H1 (cell line): Measurements from ENCODE around the gene ALDOA. TPM values are rescaled to one million over a fixed set of nuclear protein-coding genes. Genes with fewer than 3 reads are reported as not detected.

Experiments used
- ATF2 ChIP-seq: IDR thresholded peaks from 2 replicates; pipeline ENCODE4 v1.6.1; 2012; ENCODE audit warnings: low read length, inconsistent platforms
- CHD1 ChIP-seq: IDR thresholded peaks from 2 replicates; pipeline ENCODE4 v1.6.1; 2012; ENCODE audit warnings: low read depth, low read length, improper control_type of control experiment
- CHD7 ChIP-seq: fragments of 300-600 bp; sonication (generic); IDR thresholded peaks from 2 replicates; pipeline ENCODE4 v1.7.1; 2012; ENCODE audit warnings: low read length, moderate library complexity, mild to moderate bottlenecking, inconsistent platforms; ENCODE audit not compliant: insufficient replicate concordance
- FOSL1 ChIP-seq: IDR thresholded peaks from 2 replicates; pipeline ENCODE4 v1.6.1; 2011; ENCODE audit warnings: mild to moderate bottlenecking, low read depth, low read length, moderate library complexity; ENCODE audit not compliant: insufficient read depth
- RBBP5 ChIP-seq: IDR thresholded peaks from 2 replicates; pipeline ENCODE4 v1.7.1; 2012; ENCODE audit warnings: low read depth, mild to moderate bottlenecking, inconsistent platforms, low read length, moderate library complexity, borderline replicate concordance
- SIRT6 ChIP-seq: IDR thresholded peaks from one replicate; pipeline ENCODE4 v1.7.1; 2012; ENCODE audit warnings: low read length, inconsistent platforms
- ZNF274 ChIP-seq: IDR thresholded peaks from 2 replicates; pipeline ENCODE4 v1.7.0; 2012; ENCODE audit warnings: low read length, borderline replicate concordance; ENCODE audit errors: extremely low read depth
- polyA plus RNA-seq, 7 experiments: library from polyadenylated mRNA; depleted of rRNA in 3 of 7; stranded (reverse) in 5 of 7; unstranded in 2 of 7; fragments of >200 nt in 5 of 7; fragments of 200-250 nt in 2 of 7; gene quantifications; 1 replicate in 5 of 7; 2 replicates in 1 of 7; 4 replicates in 1 of 7; pipeline versions ENCODE4 v1.2.1 to v1.2.3, GENCODE V29; 2011 to 2013; ENCODE audit warnings: missing spikeins in 2 of 7, mixed read lengths in 2 of 7
- total RNA-seq: library from RNA; stranded (reverse); fragmentation: NEBNext Ultra II Directional; extraction: Animal tissue kit (Norgen Biotek cat#: 25700); gene quantifications from 2 replicates; pipeline ENCODE4 v1.2.1, GENCODE V29; 2021

Gene ALDOA
- total and polyA plus RNA-seq, 2 of the 8 experiments (the other 6 are each of a cell fraction or from before 2014, with no cell fraction given), result 1,072 to 1,083 TPM

- TF ChIP-seq CHD7 (no peak), SIRT6 (no peak), FOSL1 (no peak), ZNF274 (no peak), CHD1 (no peak), ATF2 (no peak), RBBP5 (no peak)
- TF ChIP-seq, all 59 proteins: peak for 0
Observed at GRCh38 chr16:30104090-30104489, 38.5 kb downstream of the ALDOA start (continued).
